NCI-H2081 (cell line): ENCODE results near the gene SOWAHB.
"Not testable (repeated sequence)": the region's sequence is repeated elsewhere in the genome, so short reads cannot be mapped to it uniquely, and the experiment has no call there.

ENCODE experiments used
- DNase-seq, 2 experiments: peaks; one replicate each; lab custom pipeline; 2025; lab: John Stamatoyannopoulos, UW

SOWAHB gene

GRCh38 chr4:76896048-76896447 lies 1.9 kb downstream of the SOWAHB start:
- DNase-seq: no peak

GRCh38 chr4:76895619-76896018 lies 2.3 kb downstream of the SOWAHB start:
- DNase-seq: no peak

- no peak for DNase-seq
These were observed 3.2 kb downstream of the SOWAHB start for GRCh38 chr4:76894537-76895255.

- DNase-seq: no peak
These were observed 5.3 kb downstream of the SOWAHB start for GRCh38 chr4:76892601-76893000.

GRCh38 chr4:76892001-76892400 lies 5.9 kb downstream of the SOWAHB start:
- DNase-seq: no peak

- no peak for DNase-seq
These were observed 11.0 kb downstream of the SOWAHB start for GRCh38 chr4:76886848-76887441.

- DNase-seq: no peak
These were observed 11.7 kb downstream of the SOWAHB start for GRCh38 chr4:76886214-76886613.

GRCh38 chr4:76883147-76883546 lies 14.8 kb downstream of the SOWAHB start:
- DNase-seq: no peak

- no peak for DNase-seq
These were observed 15.3 kb downstream of the SOWAHB start for GRCh38 chr4:76882630-76883029.

- peak in 1 of 2 experiments; percentile 53 for DNase-seq
These were observed 16.6 kb downstream of the SOWAHB start for GRCh38 chr4:76881375-76881774.

- no peak for DNase-seq
These were observed 18.1 kb downstream of the SOWAHB start for GRCh38 chr4:76879731-76880364.

- not testable (repeated sequence) for DNase-seq
These were observed 19.2 kb downstream of the SOWAHB start for GRCh38 chr4:76878641-76879165.

- no peak for DNase-seq
These were observed 23.8 kb downstream of the SOWAHB start for GRCh38 chr4:76874176-76874575.

- no peak for DNase-seq
These were observed 24.4 kb downstream of the SOWAHB start for GRCh38 chr4:76873495-76873894.

GRCh38 chr4:76872556-76872955 lies 25.4 kb downstream of the SOWAHB start:
- no peak for DNase-seq

- DNase-seq: not testable (repeated sequence)
These were observed 29.2 kb downstream of the SOWAHB start for GRCh38 chr4:76868780-76869179.

GRCh38 chr4:76867880-76868655 lies 29.9 kb downstream of the SOWAHB start:
- no peak for DNase-seq

GRCh38 chr4:76867377-76867776 lies 30.6 kb downstream of the SOWAHB start:
- DNase-seq: no peak

GRCh38 chr4:76866641-76867040 lies 31.3 kb downstream of the SOWAHB start:
- DNase-seq: no peak

GRCh38 chr4:76858319-76858718 lies 39.6 kb downstream of the SOWAHB start:
- no peak for DNase-seq

GRCh38 chr4:76857074-76857409 lies 40.9 kb downstream of the SOWAHB start:
- DNase-seq: no peak
